Measurements from ENCODE around the gene GLIS1.

The GLIS1 gene

GRCh38 chr1:53769780-53770179, 30.8 kb upstream of the GLIS1 start:
- Histone ChIP-seq H3K27ac (ENCODE audit: low read length) (no peak overlapping the region), H3K79me2 (ENCODE audit: low read length) (no peaks in the 10 kb centered on the region), H3K9me2 (replicated peaks; ENCODE audit: insufficient read depth, low read length) (no peaks in the 10 kb centered on the region), H3K9me3 (replicated peaks; ENCODE audit: insufficient read depth, low read length) (no peaks in the 10 kb centered on the region), H3K27me3 (replicated peaks; ENCODE audit: insufficient read depth, low read length) (no peaks in the 10 kb centered on the region), H3K36me3 (replicated peaks; ENCODE audit: insufficient read depth, low read length) (no peaks in the 10 kb centered on the region), H3K9ac (ENCODE audit: low read length) (no peak overlapping the region), H3K4me1 (ENCODE audit: low read length) (peaks cover 15% of the 10 kb centered on the region), H4K20me1 (ENCODE audit: insufficient read depth, low read length) (no peaks in the 10 kb centered on the region), H3F3A (ENCODE audit: insufficient read depth, low read length) (peaks cover 9% of the 10 kb centered on the region; the same call in 1 of the 2 replicates), H3K4me3 (ENCODE audit: low read length) (no peak overlapping the region), H2AFZ (ENCODE audit: low read length) (no peak overlapping the region), H3K4me2 (ENCODE audit: low read depth, low read length) (no peak overlapping the region)
- DNase-seq: no peak
- TF ChIP-seq EZH2phosphoT487 (IDR thresholded peaks at IDR 0.05; ENCODE audit: low read length): no peak
- TF ChIP-seq CTCF (IDR thresholded peaks at IDR 0.05; ENCODE audit: low read length): no peak
- no peak for TF ChIP-seq EZH2 (optimal IDR thresholded peaks at IDR 0.05; ENCODE audit: low read depth, low read length)

DNA sequence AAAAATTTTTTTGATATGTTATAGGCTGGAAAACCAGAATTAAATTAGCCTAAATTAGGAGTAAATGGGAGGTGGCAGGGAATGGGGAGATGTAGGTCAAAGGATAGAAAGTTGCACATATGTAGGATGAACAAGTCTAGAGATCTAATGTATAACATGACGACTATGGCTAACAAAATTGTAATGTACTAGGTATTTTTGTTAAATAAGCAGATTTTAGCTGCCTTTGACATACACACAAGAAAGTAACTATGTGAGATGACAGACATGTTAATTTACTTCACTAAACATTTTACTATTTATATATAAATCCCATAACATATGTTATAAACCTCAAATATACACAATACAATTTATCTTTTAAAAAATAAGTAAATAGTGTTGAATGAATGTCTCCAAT, 30.2 kb upstream of the GLIS1 start:
- no peak for DNase-seq
- H4K20me1 ChIP-seq (ENCODE audit: insufficient read depth, low read length): no peaks in the 10 kb centered on the region
- peaks cover 9% of the 10 kb centered on the region; the same call in 1 of the 2 replicates for H3F3A ChIP-seq (ENCODE audit: insufficient read depth, low read length)
- H3K9ac ChIP-seq (ENCODE audit: low read length): no peak overlapping the region
- TF ChIP-seq CTCF (IDR thresholded peaks at IDR 0.05; ENCODE audit: low read length) (no peak), EZH2 (optimal IDR thresholded peaks at IDR 0.05; ENCODE audit: low read depth, low read length) (no peak), EZH2phosphoT487 (IDR thresholded peaks at IDR 0.05; ENCODE audit: low read length) (no peak)
- H3K4me1 ChIP-seq (ENCODE audit: low read length): peaks cover 15% of the 10 kb centered on the region
- no peaks in the 10 kb centered on the region for H3K79me2 ChIP-seq (ENCODE audit: low read length)
- no peak overlapping the region for H3K27ac ChIP-seq (ENCODE audit: low read length)
- no peaks in the 10 kb centered on the region for H3K36me3 ChIP-seq (replicated peaks; ENCODE audit: insufficient read depth, low read length)
- no peak overlapping the region for H3K4me3 ChIP-seq (ENCODE audit: low read length)
- no peak overlapping the region for H2AFZ ChIP-seq (ENCODE audit: low read length)
- no peak overlapping the region for H3K4me2 ChIP-seq (ENCODE audit: low read depth, low read length)
- H3K9me3 ChIP-seq (replicated peaks; ENCODE audit: insufficient read depth, low read length): no peaks in the 10 kb centered on the region
- no peaks in the 10 kb centered on the region for H3K27me3 ChIP-seq (replicated peaks; ENCODE audit: insufficient read depth, low read length)
- no peaks in the 10 kb centered on the region for H3K9me2 ChIP-seq (replicated peaks; ENCODE audit: insufficient read depth, low read length)

- Histone ChIP-seq H3K79me2 (ENCODE audit: low read length) (no peaks in the 10 kb centered on the region), H3K9me2 (replicated peaks; ENCODE audit: insufficient read depth, low read length) (no peaks in the 10 kb centered on the region), H3K27ac (ENCODE audit: low read length) (peak overlapping the region; percentile 56), H3K9me3 (replicated peaks; ENCODE audit: insufficient read depth, low read length) (no peaks in the 10 kb centered on the region), H3K36me3 (replicated peaks; ENCODE audit: insufficient read depth, low read length) (no peaks in the 10 kb centered on the region), H3K9ac (ENCODE audit: low read length) (peak overlapping the region; percentile 30; the same call in 1 of the 2 replicates), H3K4me3 (ENCODE audit: low read length) (peak overlapping the region; percentile 45), H3K4me1 (ENCODE audit: low read length) (peaks cover 15% of the 10 kb centered on the region), H3K4me2 (ENCODE audit: low read depth, low read length) (peak overlapping the region; percentile 80), H4K20me1 (ENCODE audit: insufficient read depth, low read length) (no peaks in the 10 kb centered on the region), H3F3A (ENCODE audit: insufficient read depth, low read length) (peaks cover 9% of the 10 kb centered on the region; the same call in 1 of the 2 replicates), H2AFZ (ENCODE audit: low read length) (peak overlapping the region; percentile 58), H3K27me3 (replicated peaks; ENCODE audit: insufficient read depth, low read length) (no peaks in the 10 kb centered on the region)
- peak; percentile 50 for DNase-seq
- TF ChIP-seq EZH2 (optimal IDR thresholded peaks at IDR 0.05; ENCODE audit: low read depth, low read length) (no peak), EZH2phosphoT487 (IDR thresholded peaks at IDR 0.05; ENCODE audit: low read length) (no peak), CTCF (IDR thresholded peaks at IDR 0.05; ENCODE audit: low read length) (no peak)
Observed at GRCh38 chr1:53766831-53767405, 28.0 kb upstream of the GLIS1 start.
